ENCODE data around the gene DENND1C. TPM values are rescaled to one million over a fixed set of nuclear protein-coding genes. Genes with fewer than 3 reads are reported as not detected.
A peak's percentile ranks its signal among the peaks of the same experiment; 100 is the strongest.

The DENND1C gene
- total and polyA plus RNA-seq, 9 of the 15 experiments (the other 6 are each of a cell fraction or from before 2014, with no cell fraction given) = 0.03 to 1.2 (median 0.32) TPM; not detected in 1

- TF ChIP-seq USF1 (CRISPR knock-in tag; IDR thresholded peaks at IDR 0.05) = 0 out of 2 replicates have a peak, but pooled peaks have one; percentile 1
- TF ChIP-seq TSC22D4 (tag; IDR thresholded peaks at IDR 0.05) = no peak
- TF ChIP-seq HDAC1 (IDR thresholded peaks at IDR 0.05) = peak in 1 of 2 experiments; percentile 21; a peak in 2 of 4 replicates
- TF ChIP-seq, protein P1, sequence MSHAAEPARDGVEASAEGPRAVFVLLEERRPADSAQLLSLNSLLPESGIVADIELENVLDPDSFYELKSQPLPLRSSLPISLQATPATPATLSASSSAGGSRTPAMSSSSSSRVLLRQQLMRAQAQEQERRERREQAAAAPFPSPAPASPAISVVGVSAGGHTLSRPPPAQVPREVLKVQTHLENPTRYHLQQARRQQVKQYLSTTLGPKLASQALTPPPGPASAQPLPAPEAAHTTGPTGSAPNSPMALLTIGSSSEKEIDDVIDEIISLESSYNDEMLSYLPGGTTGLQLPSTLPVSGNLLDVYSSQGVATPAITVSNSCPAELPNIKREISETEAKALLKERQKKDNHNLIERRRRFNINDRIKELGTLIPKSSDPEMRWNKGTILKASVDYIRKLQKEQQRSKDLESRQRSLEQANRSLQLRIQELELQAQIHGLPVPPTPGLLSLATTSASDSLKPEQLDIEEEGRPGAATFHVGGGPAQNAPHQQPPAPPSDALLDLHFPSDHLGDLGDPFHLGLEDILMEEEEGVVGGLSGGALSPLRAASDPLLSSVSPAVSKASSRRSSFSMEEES (CRISPR knock-in tag; IDR thresholded peaks at IDR 0.05) = no peak
- no peak for TF ChIP-seq ZNF311 (CRISPR knock-in tag; IDR thresholded peaks at IDR 0.05)
- TF ChIP-seq, protein P2, sequence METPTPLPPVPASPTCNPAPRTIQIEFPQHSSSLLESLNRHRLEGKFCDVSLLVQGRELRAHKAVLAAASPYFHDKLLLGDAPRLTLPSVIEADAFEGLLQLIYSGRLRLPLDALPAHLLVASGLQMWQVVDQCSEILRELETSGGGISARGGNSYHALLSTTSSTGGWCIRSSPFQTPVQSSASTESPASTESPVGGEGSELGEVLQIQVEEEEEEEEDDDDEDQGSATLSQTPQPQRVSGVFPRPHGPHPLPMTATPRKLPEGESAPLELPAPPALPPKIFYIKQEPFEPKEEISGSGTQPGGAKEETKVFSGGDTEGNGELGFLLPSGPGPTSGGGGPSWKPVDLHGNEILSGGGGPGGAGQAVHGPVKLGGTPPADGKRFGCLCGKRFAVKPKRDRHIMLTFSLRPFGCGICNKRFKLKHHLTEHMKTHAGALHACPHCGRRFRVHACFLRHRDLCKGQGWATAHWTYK (CRISPR knock-in tag; IDR thresholded peaks at IDR 0.05) = 0 out of 2 replicates have a peak, but pooled peaks have one; percentile 20
- TF ChIP-seq, protein P3, sequence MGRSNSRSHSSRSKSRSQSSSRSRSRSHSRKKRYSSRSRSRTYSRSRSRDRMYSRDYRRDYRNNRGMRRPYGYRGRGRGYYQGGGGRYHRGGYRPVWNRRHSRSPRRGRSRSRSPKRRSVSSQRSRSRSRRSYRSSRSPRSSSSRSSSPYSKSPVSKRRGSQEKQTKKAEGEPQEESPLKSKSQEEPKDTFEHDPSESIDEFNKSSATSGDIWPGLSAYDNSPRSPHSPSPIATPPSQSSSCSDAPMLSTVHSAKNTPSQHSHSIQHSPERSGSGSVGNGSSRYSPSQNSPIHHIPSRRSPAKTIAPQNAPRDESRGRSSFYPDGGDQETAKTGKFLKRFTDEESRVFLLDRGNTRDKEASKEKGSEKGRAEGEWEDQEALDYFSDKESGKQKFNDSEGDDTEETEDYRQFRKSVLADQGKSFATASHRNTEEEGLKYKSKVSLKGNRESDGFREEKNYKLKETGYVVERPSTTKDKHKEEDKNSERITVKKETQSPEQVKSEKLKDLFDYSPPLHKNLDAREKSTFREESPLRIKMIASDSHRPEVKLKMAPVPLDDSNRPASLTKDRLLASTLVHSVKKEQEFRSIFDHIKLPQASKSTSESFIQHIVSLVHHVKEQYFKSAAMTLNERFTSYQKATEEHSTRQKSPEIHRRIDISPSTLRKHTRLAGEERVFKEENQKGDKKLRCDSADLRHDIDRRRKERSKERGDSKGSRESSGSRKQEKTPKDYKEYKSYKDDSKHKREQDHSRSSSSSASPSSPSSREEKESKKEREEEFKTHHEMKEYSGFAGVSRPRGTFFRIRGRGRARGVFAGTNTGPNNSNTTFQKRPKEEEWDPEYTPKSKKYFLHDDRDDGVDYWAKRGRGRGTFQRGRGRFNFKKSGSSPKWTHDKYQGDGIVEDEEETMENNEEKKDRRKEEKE (IDR thresholded peaks at IDR 0.05; ENCODE audit: borderline replicate concordance in 1 of 2, control insufficient read depth in 1 of 2, low read depth in 2 of 2, low read length in 1 of 2) = no peak
- no peak for TF ChIP-seq SIX5 (IDR thresholded peaks at IDR 0.05; ENCODE audit: borderline replicate concordance in 1 of 2, insufficient read depth in 1 of 2, low read depth in 1 of 2, low read length in 2 of 2)
- TF ChIP-seq POLR2A (conservative IDR thresholded peaks at IDR 0.05) = peak; percentile 59; the same call in 1 of the 2 replicates
- no peak for TF ChIP-seq HDAC6 (IDR thresholded peaks at IDR 0.05; ENCODE audit: low read depth, low read length)
- 0 out of 2 replicates have a peak, but pooled peaks have one; percentile 15 for TF ChIP-seq PML (IDR thresholded peaks at IDR 0.05; ENCODE audit: low read length)
- no peak for TF ChIP-seq CREB3 (tag; conservative IDR thresholded peaks at IDR 0.05; ENCODE audit: low read depth)
- no peak for TF ChIP-seq ZNF212 (CRISPR knock-in tag; IDR thresholded peaks at IDR 0.05)
- TF ChIP-seq ZC3H8 (IDR thresholded peaks at IDR 0.05) = no peak
- TF ChIP-seq CREB5 (CRISPR knock-in tag; IDR thresholded peaks at IDR 0.05) = no peak
- no peak for TF ChIP-seq CGGBP1 (CRISPR knock-in tag; IDR thresholded peaks at IDR 0.05)
- no peak for TF ChIP-seq ZNF408 (CRISPR knock-in tag; IDR thresholded peaks at IDR 0.05; ENCODE audit: low read depth)
- TF ChIP-seq U2AF2 (optimal IDR thresholded peaks at IDR 0.05; ENCODE audit: low read depth, low read length) = no peak
Observed at GRCh38 chr19:6516659-6517291, 35.2 kb upstream of the DENND1C start (continued).

All from K562 (cell line).